Loucy (cell line): Measurements from ENCODE around the gene TMSB4Y.

Source experiments
- H2AFZ ChIP-seq: fragments of 200-600 bp; sonication (generic); 2 replicates; pipeline ENCODE4 v1.6.0; 2016; ENCODE audit warnings: antibody characterized with exemption, mild to moderate bottlenecking, low read length, moderate library complexity
- H3F3A ChIP-seq: fragments of 200-600 bp; 2 replicates; pipeline ENCODE4 v1.6.0; 2016; ENCODE audit warnings: antibody characterized with exemption, low read depth, mild to moderate bottlenecking
- H3K27me3 ChIP-seq: fragments of 200-600 bp; sonication (generic); 2 replicates; pipeline ENCODE4 v1.6.1; 2014; ENCODE audit warnings: low read length, mild to moderate bottlenecking; ENCODE audit not compliant: insufficient read depth, poor library complexity, severe bottlenecking
- H3K36me3 ChIP-seq: fragments of 200-600 bp; sonication (generic); 2 replicates; pipeline ENCODE4 v1.6.1; 2016; ENCODE audit warnings: low read length; ENCODE audit not compliant: insufficient read depth
- H3K4me1 ChIP-seq: fragments of 200-600 bp; sonication (generic); 2 replicates; pipeline ENCODE4 v1.5.1; 2014; ENCODE audit warnings: low read length, mild to moderate bottlenecking; ENCODE audit not compliant: insufficient read depth, poor library complexity, severe bottlenecking
- H3K4me2 ChIP-seq: fragments of 200-600 bp; sonication (generic); 2 replicates; pipeline ENCODE4 v1.6.0; 2014; ENCODE audit warnings: antibody characterized with exemption, low read length, low read depth, mild to moderate bottlenecking; ENCODE audit not compliant: poor library complexity, severe bottlenecking
- H3K4me3 ChIP-seq: fragments of 200-600 bp; sonication (generic); 2 replicates; pipeline ENCODE4 v1.5.1; 2014; ENCODE audit warnings: low read length, mild to moderate bottlenecking, mixed read lengths; ENCODE audit not compliant: poor library complexity, severe bottlenecking
- H3K79me2 ChIP-seq: fragments of 200-600 bp; sonication (generic); 2 replicates; pipeline ENCODE4 v1.6.1; 2014; ENCODE audit warnings: low read length; ENCODE audit not compliant: insufficient read depth
- H3K9ac ChIP-seq: fragments of 200-600 bp; sonication (generic); 2 replicates; pipeline ENCODE4 v1.6.0; 2014; ENCODE audit warnings: mild to moderate bottlenecking, low read depth, low read length, moderate library complexity; ENCODE audit not compliant: poor library complexity, severe bottlenecking
- H3K9me2 ChIP-seq: fragments of 200-600 bp; sonication (generic); replicated peaks from 2 replicates; pipeline ENCODE4 v1.6.1; 2016; ENCODE audit warnings: low read depth, low read length, mixed read lengths
- H3K9me3 ChIP-seq: fragments of 200-600 bp; sonication (generic); 2 replicates; pipeline ENCODE4 v1.6.1; 2014; ENCODE audit warnings: mild to moderate bottlenecking, antibody characterized with exemption, low read length, low read depth; ENCODE audit not compliant: insufficient read depth
- H4K20me1 ChIP-seq: fragments of 200-600 bp; sonication (generic); 2 replicates; pipeline ENCODE4 v1.6.0; 2014; ENCODE audit warnings: antibody characterized with exemption, low read length, mild to moderate bottlenecking; ENCODE audit not compliant: insufficient read depth, poor library complexity, severe bottlenecking
- CTCF ChIP-seq: fragments of 200-600 bp; sonication (generic); conservative IDR thresholded peaks from 2 replicates; pipeline ENCODE4 v1.5.1; 2014; ENCODE audit warnings: mild to moderate bottlenecking, antibody characterized with exemption, low read length
- EZH2phosphoT487 ChIP-seq: fragments of 200-600 bp; IDR thresholded peaks from 2 replicates; pipeline ENCODE4 v1.6.1; 2018; ENCODE audit warnings: antibody characterized with exemption, mild to moderate bottlenecking, moderate library complexity, borderline replicate concordance

TMSB4Y gene

GRCh38 chrY:13703568-13703968, at the start of gene TMSB4Y:
TMSB4Y (plus strand) TSS chrY:13703899.
- no peak within 1 kb of the TSS for H3K4me2 ChIP-seq

DNA sequence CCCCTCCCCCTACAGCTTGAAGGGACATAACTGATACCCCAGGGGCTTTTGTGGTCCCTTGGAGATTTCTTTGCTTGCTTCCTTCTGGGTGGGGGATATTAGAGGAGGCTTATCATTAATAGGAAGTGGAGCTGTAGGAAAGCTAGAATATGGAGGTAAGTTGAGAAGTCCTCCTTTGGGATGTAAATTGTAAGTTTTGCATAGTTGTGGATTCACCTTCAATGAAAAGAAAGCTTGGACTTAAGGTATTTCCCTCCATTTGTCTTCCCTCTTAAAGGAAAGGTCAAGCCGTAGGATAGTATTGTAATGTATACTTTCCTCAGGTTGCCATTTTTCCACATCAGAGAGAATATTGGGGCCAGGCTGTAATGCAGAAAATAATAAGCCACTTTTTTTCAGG, 39.5 kb upstream of the TMSB4Y start:
- Histone ChIP-seq H3K4me1 (no peaks in the 10 kb centered on the region), H3K27me3 (no peaks in the 10 kb centered on the region), H3K4me2 (no peak overlapping the region), H3K9me2 (no peaks in the 10 kb centered on the region), H2AFZ (no peak overlapping the region), H3F3A (no peaks in the 10 kb centered on the region), H4K20me1 (no peaks in the 10 kb centered on the region), H3K4me3 (no peak overlapping the region), H3K9me3 (no peaks in the 10 kb centered on the region), H3K36me3 (no peaks in the 10 kb centered on the region), H3K79me2 (no peaks in the 10 kb centered on the region), H3K9ac (no peak overlapping the region)
- TF ChIP-seq EZH2phosphoT487: no peak
- TF ChIP-seq CTCF: no peak

More at GRCh38 chrY:13703568-13703968, at the start of gene TMSB4Y:
- H3K4me3 ChIP-seq: no peak within 1 kb of the TSS
- TF ChIP-seq EZH2phosphoT487 (no peak), CTCF (no peak)
- H3K36me3 ChIP-seq: no peaks in the 10 kb centered on the region
- H3K9me3 ChIP-seq: no peaks in the 10 kb centered on the region
- H3K9me2 ChIP-seq: no peaks in the 10 kb centered on the region
- no peaks in the 10 kb centered on the region for H3K27me3 ChIP-seq
- no peaks in the 10 kb centered on the region for H4K20me1 ChIP-seq
- H3K79me2 ChIP-seq: no peaks in the 10 kb centered on the region
- H3K9ac ChIP-seq: no peak within 1 kb of the TSS
- no peak within 1 kb of the TSS for H2AFZ ChIP-seq
- no peaks in the 10 kb centered on the region for H3K4me1 ChIP-seq
- H3F3A ChIP-seq: no peaks in the 10 kb centered on the region

DNA sequence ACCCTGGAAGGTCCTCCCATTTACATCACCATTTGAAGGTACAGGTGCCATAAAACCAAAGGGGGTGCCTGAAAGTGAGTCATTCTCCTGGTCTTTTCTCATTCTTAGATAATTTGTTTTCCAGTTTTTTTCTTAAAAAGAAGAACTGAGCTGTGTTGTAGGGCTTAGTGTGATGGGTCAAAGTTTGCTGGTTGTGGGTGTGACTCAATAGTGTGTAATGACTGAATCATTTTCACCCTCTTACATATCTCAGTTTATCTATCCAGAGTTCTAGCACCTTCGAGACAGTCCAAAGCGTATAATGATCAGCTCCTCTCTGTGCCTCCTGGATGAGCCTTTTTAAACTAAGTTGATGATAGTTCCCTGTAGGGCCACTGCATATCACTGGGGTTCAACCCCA, 32.6 kb upstream of the TMSB4Y start:
- Histone ChIP-seq H3K4me3 (no peak overlapping the region), H3K36me3 (no peaks in the 10 kb centered on the region), H3K4me2 (no peak overlapping the region), H2AFZ (no peak overlapping the region), H4K20me1 (no peaks in the 10 kb centered on the region), H3K27me3 (no peaks in the 10 kb centered on the region), H3K79me2 (no peaks in the 10 kb centered on the region), H3K9ac (no peak overlapping the region), H3K4me1 (no peaks in the 10 kb centered on the region), H3F3A (no peaks in the 10 kb centered on the region), H3K9me2 (no peaks in the 10 kb centered on the region), H3K9me3 (no peaks in the 10 kb centered on the region)
- TF ChIP-seq CTCF (no peak), EZH2phosphoT487 (no peak)
